A549 (cell line): ENCODE results near the gene BRCA2. TPM values are rescaled to one million over a fixed set of nuclear protein-coding genes. Genes with fewer than 3 reads are reported as not detected.

Experiments used
- ATAC-seq, 2 experiments: fragments of 200-7000 bp in 1 of 2; fragments of >200 bp in 1 of 2; cut with Nextera tagmentation in 1 of 2; cut with Tn5 transposase in 1 of 2; 3 replicates each; pipeline versions ENCODE4 v1.8.0 to v1.9.1; 2018 to 2020; ENCODE audit warnings: mild to moderate bottlenecking in 1 of 2, moderate library complexity in 1 of 2
- CTCF ChIA-PET: fragments of 300-600 bp; sonication (Branson Sonifier 250); formaldehyde crosslinking; extraction: SDS; loops from one replicate; lab custom pipeline; 2021; ENCODE audit warnings: antibody characterized with exemption, inconsistent platforms; lab: Yijun Ruan, JAX
- POLR2A ChIA-PET: fragments of 350-600 bp; formaldehyde crosslinking; extraction: SDS; loops from one replicate; lab custom pipeline; 2021; ENCODE audit warnings: antibody characterized with exemption, inconsistent platforms; lab: Yijun Ruan, JAX
- DNase-seq, 2 experiments: peaks; one replicate each; pipeline versions ENCODE4 v3.0.0 to v3.0.0-alpha.2; 2011 to 2016; ENCODE audit warnings: low read depth in 1 of 2, low spot score in 1 of 2
- FAIRE-seq: peaks from 2 replicates; lab custom pipeline; 2011; peaks lifted over from hg19 to GRCh38; lab: Jason Lieb, UNC
- H3K27ac ChIP-seq, 2 experiments: fragments of >200 bp; sonication (Bioruptor Twin); formaldehyde crosslinking; 3 replicates each; pipeline ENCODE4 v1.5.1; 2016 to 2017
- H3K4me1 ChIP-seq: fragments of >200 bp; sonication (Bioruptor Twin); formaldehyde crosslinking; 3 replicates; pipeline ENCODE4 v1.6.1; 2016
- H3K4me2 ChIP-seq: fragments of >200 bp; sonication (Bioruptor Twin); formaldehyde crosslinking; 3 replicates; pipeline ENCODE4 v1.6.1; 2016
- H3K4me3 ChIP-seq: fragments of >200 bp; sonication (Bioruptor Twin); formaldehyde crosslinking; 3 replicates; pipeline ENCODE4 v1.5.1; 2016
- H3K9me3 ChIP-seq: fragments of >200 bp; sonication (Bioruptor Twin); formaldehyde crosslinking; 3 replicates; pipeline ENCODE4 v1.6.1; 2016
- ATOH8 ChIP-seq: fragments of 250-450 bp; sonication (Bioruptor Pico); IDR thresholded peaks from 2 replicates; pipeline ENCODE4 v1.5.0; 2020; ENCODE audit warnings: low read depth, mild to moderate bottlenecking, moderate library complexity
- BHLHE40 ChIP-seq: IDR thresholded peaks from 2 replicates; pipeline ENCODE4 v1.6.1; 2012; ENCODE audit warnings: low read depth, low read length, inconsistent platforms
- CEBPB ChIP-seq, 2 experiments: fragments of >200 bp in 1 of 2; sonication (Bioruptor Twin) in 1 of 2; formaldehyde crosslinking in 1 of 2; IDR thresholded peaks; 2 replicates each; pipeline ENCODE4 v1.6.1; 2012 to 2016
- CHD4 ChIP-seq: fragments of 200-600 bp; sonication (generic); IDR thresholded peaks from 2 replicates; pipeline ENCODE4 v1.6.1; 2016; ENCODE audit warnings: antibody characterized with exemption, mild to moderate bottlenecking, borderline replicate concordance
- EHF ChIP-seq: fragments of 250-450 bp; sonication (Bioruptor Pico); IDR thresholded peaks from 2 replicates; pipeline ENCODE4 v1.5.0; 2020; ENCODE audit warnings: mild to moderate bottlenecking
- ESRRA ChIP-seq: fragments of 150-350 bp; IDR thresholded peaks from 2 replicates; pipeline ENCODE4 v1.6.1; 2014; ENCODE audit warnings: mild to moderate bottlenecking, low read length, borderline replicate concordance
- FOSB ChIP-seq: fragments of 250-450 bp; sonication (Bioruptor Pico); IDR thresholded peaks from 2 replicates; pipeline ENCODE4 v1.5.0; 2020; ENCODE audit warnings: mild to moderate bottlenecking, moderate library complexity
- FOSL2 ChIP-seq, 2 experiments: fragments of 450-650 bp in 1 of 2; fragments of >200 bp in 1 of 2; sonication (Bioruptor Twin) in 1 of 2; formaldehyde crosslinking; IDR thresholded peaks; 2 replicates each; pipeline versions ENCODE4 v1.5.0 to v1.6.1; 2016 to 2020; ENCODE audit warnings: mild to moderate bottlenecking in 1 of 2, moderate library complexity in 1 of 2
- GATA3 ChIP-seq: IDR thresholded peaks from 2 replicates; pipeline ENCODE4 v1.6.1; 2012; ENCODE audit warnings: borderline replicate concordance
- HEYL ChIP-seq: fragments of 250-450 bp; sonication (Bioruptor Pico); IDR thresholded peaks from 2 replicates; pipeline ENCODE4 v1.8.0; 2021; ENCODE audit warnings: mild to moderate bottlenecking, moderate library complexity
- HMGXB4 ChIP-seq: fragments of 250-450 bp; sonication (Bioruptor Pico); IDR thresholded peaks from 2 replicates; pipeline ENCODE4 v1.5.0; 2021; ENCODE audit warnings: mild to moderate bottlenecking, moderate library complexity, borderline replicate concordance
- HOXA7 ChIP-seq: fragments of 250-450 bp; sonication (Bioruptor Pico); IDR thresholded peaks from 2 replicates; pipeline ENCODE4 v1.5.0; 2020; ENCODE audit warnings: mild to moderate bottlenecking, moderate library complexity
- HOXB13 ChIP-seq: fragments of 250-450 bp; sonication (Bioruptor Pico); IDR thresholded peaks from 2 replicates; pipeline ENCODE4 v1.5.0; 2020; ENCODE audit warnings: low read depth, mild to moderate bottlenecking, moderate library complexity
- HOXB5 ChIP-seq: fragments of 250-450 bp; sonication (Bioruptor Pico); IDR thresholded peaks from 2 replicates; pipeline ENCODE4 v1.5.0; 2020; ENCODE audit warnings: mild to moderate bottlenecking, moderate library complexity
- JUN ChIP-seq, 2 experiments: fragments of >200 bp; sonication (Bioruptor Twin); formaldehyde crosslinking; IDR thresholded peaks; 2 replicates in 1 of 2; 3 replicates in 1 of 2; pipeline ENCODE4 v1.6.1; 2016 to 2017
- JUNB ChIP-seq: fragments of >200 bp; sonication (Bioruptor Twin); formaldehyde crosslinking; IDR thresholded peaks from 2 replicates; pipeline ENCODE4 v1.6.1; 2016
- KDM5A ChIP-seq: fragments of 200-600 bp; sonication (generic); IDR thresholded peaks from 2 replicates; pipeline ENCODE4 v1.6.1; 2016; ENCODE audit warnings: antibody characterized with exemption, mild to moderate bottlenecking
- MYC ChIP-seq: IDR thresholded peaks from 2 replicates; pipeline ENCODE4 v1.6.1; 2012; ENCODE audit warnings: mild to moderate bottlenecking, inconsistent platforms, low read length, improper control_type of control experiment, borderline replicate concordance
- NFE2L2 ChIP-seq: fragments of 150-350 bp; conservative IDR thresholded peaks from 2 replicates; pipeline ENCODE4 v1.6.1; 2014; ENCODE audit warnings: low read length
- PBX3 ChIP-seq: IDR thresholded peaks from 2 replicates; pipeline ENCODE4 v1.6.1; 2012
- RAD21 ChIP-seq, 2 experiments: fragments of >200 bp in 1 of 2; sonication (Bioruptor Twin) in 1 of 2; formaldehyde crosslinking in 1 of 2; IDR thresholded peaks in 1 of 2; conservative IDR thresholded peaks in 1 of 2; 2 replicates in 1 of 2; 3 replicates in 1 of 2; pipeline ENCODE4 v1.6.1; 2012 to 2018; ENCODE audit warnings: inconsistent platforms in 1 of 2
- REST ChIP-seq: fragments of 200-600 bp; sonication (generic); IDR thresholded peaks from 2 replicates; pipeline ENCODE4 v1.6.1; 2016; ENCODE audit warnings: antibody characterized with exemption, mild to moderate bottlenecking, moderate library complexity
- RFX5 ChIP-seq: fragments of 450-650 bp; IDR thresholded peaks from 2 replicates; pipeline ENCODE4 v1.7.1; 2014; ENCODE audit warnings: antibody characterized with exemption, mild to moderate bottlenecking, moderate library complexity
- SMC3 ChIP-seq: fragments of >200 bp; sonication (Bioruptor Twin); formaldehyde crosslinking; IDR thresholded peaks from 3 replicates; pipeline ENCODE4 v1.6.1; 2018; ENCODE audit warnings: inconsistent platforms
- ZC3H11A ChIP-seq: fragments of 450-650 bp; IDR thresholded peaks from 2 replicates; pipeline ENCODE4 v1.6.1; 2014; ENCODE audit warnings: antibody characterized with exemption, mild to moderate bottlenecking
- ZFP36 ChIP-seq: fragments of 450-650 bp; IDR thresholded peaks from 2 replicates; pipeline ENCODE4 v1.6.1; 2014; ENCODE audit warnings: borderline replicate concordance; ENCODE audit not compliant: partially characterized antibody
- WGBS: methylation state at CpG from one replicate; pipeline ENCODE4 v1.1.6; 2017; ENCODE audit errors: missing lambda C conversion rate; 5-methylcytosine and 5-hydroxymethylcytosine counted together
- polyA plus RNA-seq, 4 experiments: library from polyadenylated mRNA; depleted of rRNA in 3 of 4; stranded (reverse); fragments of >200 nt; fragmentation: RNase III in 1 of 4; extraction: RNeasy Plus Mini Kit Qiagen cat#74134 plus additional on column Dnase treatment in 1 of 4; gene quantifications; 2 replicates in 3 of 4; 3 replicates in 1 of 4; pipeline ENCODE4 v1.2.3, GENCODE V29; 2011 to 2017

BRCA2 gene
- polyA plus RNA-seq, 2 of the 4 experiments (the other 2 are of a cell fraction): 2.6 to 4.6 TPM

GRCh38 chr13:32446220-32446619 lies 130.9 kb downstream of the BRCA2 start:
- Histone ChIP-seq H3K4me3 (no peak overlapping the region), H3K27ac (no peak overlapping the region), H3K9me3 (no peaks in the 10 kb centered on the region), H3K4me2 (no peak overlapping the region), H3K4me1 (no peaks in the 10 kb centered on the region)
- FAIRE-seq (no peak), ATAC-seq (no peak), DNase-seq (no peak)
- TF ChIP-seq KDM5A: no peak
- no peak for TF ChIP-seq MYC
- TF ChIP-seq BHLHE40: no peak
- no peak for TF ChIP-seq HOXB5 (CRISPR knock-in tag)
- TF ChIP-seq RFX5: no peak
- no peak for TF ChIP-seq JUN (IDR thresholded peaks at IDR 0.05)
- TF ChIP-seq FOSL2 (IDR thresholded peaks at IDR 0.05): no peak
- TF ChIP-seq FOSL2 (CRISPR knock-in tag; IDR thresholded peaks at IDR 0.05): no peak
- no peak for TF ChIP-seq GATA3
- TF ChIP-seq EHF: no peak
- no peak for TF ChIP-seq ESRRA
- no peak for TF ChIP-seq CEBPB (IDR thresholded peaks at IDR 0.05)
- TF ChIP-seq HEYL (CRISPR knock-in tag): no peak
- no peak for TF ChIP-seq JUNB
- TF ChIP-seq HMGXB4 (CRISPR knock-in tag): no peak
- WGBS: 95% methylated on average over 3 of the region's 3 CpGs
- ChIA-PET POLR2A (no interaction called here), CTCF (no interaction called here)

- FAIRE-seq: no peak
- no peak overlapping the region for H3K4me3 ChIP-seq
- WGBS: 57% methylated on average over 2 of the region's 2 CpGs
- H3K9me3 ChIP-seq: peaks cover 4% of the 10 kb centered on the region; the same call in 2 of the 3 replicates
- H3K4me1 ChIP-seq: no peaks in the 10 kb centered on the region
- H3K4me2 ChIP-seq: no peak overlapping the region
- POLR2A ChIA-PET: no interaction called here
- DNase-seq: no peak
- CTCF ChIA-PET: no interaction called here
- ATAC-seq: no peak
- no peak overlapping the region for H3K27ac ChIP-seq
- TF ChIP-seq KDM5A (no peak), BHLHE40 (no peak), NFE2L2 (no peak)
- TF ChIP-seq, all 56 proteins: peak for 0
Measured at GRCh38 chr13:32446773-32447465, 131.6 kb downstream of the BRCA2 start.

GRCh38 chr13:32447894-32448623 lies 132.8 kb downstream of the BRCA2 start:
- Histone ChIP-seq H3K4me3 (no peak overlapping the region), H3K4me1 (no peaks in the 10 kb centered on the region), H3K9me3 (peaks cover 4% of the 10 kb centered on the region; the same call in 2 of the 3 replicates), H3K4me2 (no peak overlapping the region), H3K27ac (no peak overlapping the region)
- ChIA-PET POLR2A (no interaction called here), CTCF (interaction anchor here (1.5 kb wide), 1 partner anchor 18 kb away, joined by 3 read pairs; no protein-coding TSS in a partner anchor)
- FAIRE-seq (no peak), ATAC-seq (no peak), DNase-seq (no peak)
- TF ChIP-seq JUNB (no peak), FOSB (CRISPR knock-in tag) (no peak), FOSL2 (IDR thresholded peaks at IDR 0.05) (no peak), FOSL2 (CRISPR knock-in tag; IDR thresholded peaks at IDR 0.05) (no peak), CEBPB (IDR thresholded peaks at IDR 0.05) (no peak), ATOH8 (no peak), REST (no peak), CHD4 (no peak), RAD21 (conservative IDR thresholded peaks at IDR 0.05 in 1 of 2, IDR thresholded peaks at IDR 0.05 in 1 of 2) (no peak), RFX5 (no peak), HOXB13 (CRISPR knock-in tag) (no peak), ZFP36 (no peak), HOXA7 (CRISPR knock-in tag) (no peak), PBX3 (no peak), ZC3H11A (no peak), SMC3 (no peak)
